ENCODE data around the gene LIPC.

DNA sequence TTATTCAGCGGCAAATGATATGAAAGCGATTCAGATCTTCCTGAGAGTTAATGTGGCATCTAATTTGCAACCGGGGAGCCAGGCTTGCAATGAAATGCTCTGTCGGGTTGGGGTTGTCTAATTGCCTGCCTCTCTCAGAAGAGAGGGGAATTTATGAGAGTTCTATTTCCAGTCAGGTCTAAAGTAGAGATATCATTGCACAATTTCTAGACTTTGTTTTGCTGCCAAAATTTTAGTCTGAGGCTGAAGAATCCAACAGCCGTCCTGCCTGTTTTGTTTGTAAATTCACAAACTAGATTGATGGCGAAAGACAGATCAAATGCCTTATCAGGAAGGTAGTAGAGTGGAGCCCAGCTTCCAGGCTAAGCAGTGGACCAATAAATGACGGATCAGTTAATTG, 610 bp downstream of the LIPC start:
- TF ChIP-seq, protein P1, sequence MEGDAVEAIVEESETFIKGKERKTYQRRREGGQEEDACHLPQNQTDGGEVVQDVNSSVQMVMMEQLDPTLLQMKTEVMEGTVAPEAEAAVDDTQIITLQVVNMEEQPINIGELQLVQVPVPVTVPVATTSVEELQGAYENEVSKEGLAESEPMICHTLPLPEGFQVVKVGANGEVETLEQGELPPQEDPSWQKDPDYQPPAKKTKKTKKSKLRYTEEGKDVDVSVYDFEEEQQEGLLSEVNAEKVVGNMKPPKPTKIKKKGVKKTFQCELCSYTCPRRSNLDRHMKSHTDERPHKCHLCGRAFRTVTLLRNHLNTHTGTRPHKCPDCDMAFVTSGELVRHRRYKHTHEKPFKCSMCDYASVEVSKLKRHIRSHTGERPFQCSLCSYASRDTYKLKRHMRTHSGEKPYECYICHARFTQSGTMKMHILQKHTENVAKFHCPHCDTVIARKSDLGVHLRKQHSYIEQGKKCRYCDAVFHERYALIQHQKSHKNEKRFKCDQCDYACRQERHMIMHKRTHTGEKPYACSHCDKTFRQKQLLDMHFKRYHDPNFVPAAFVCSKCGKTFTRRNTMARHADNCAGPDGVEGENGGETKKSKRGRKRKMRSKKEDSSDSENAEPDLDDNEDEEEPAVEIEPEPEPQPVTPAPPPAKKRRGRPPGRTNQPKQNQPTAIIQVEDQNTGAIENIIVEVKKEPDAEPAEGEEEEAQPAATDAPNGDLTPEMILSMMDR (IDR thresholded peaks at IDR 0.05): no peak
- TF ChIP-seq POLR2A (IDR thresholded peaks at IDR 0.05) (no peak), EP300 (IDR thresholded peaks at IDR 0.05) (no peak)

Measured in stomach (tissue), 4 donors.